GM18507 (cell line): ENCODE measurements around the gene CEBPZ.
"Not testable (repeated sequence)": the region's sequence is repeated elsewhere in the genome, so short reads cannot be mapped to it uniquely, and the experiment has no call there.

ENCODE experiments used
- DNase-seq: peaks from one replicate; pipeline ENCODE4 v3.0.0; 2011; ENCODE audit warnings: low read depth; ENCODE audit not compliant: insufficient read length; ENCODE audit errors: extremely low spot score
- FAIRE-seq: peaks from 2 replicates; lab custom pipeline; 2011; peaks lifted over from hg19 to GRCh38; lab: Jason Lieb, UNC

Gene CEBPZ

GRCh38 chr2:37231241-37232130 is at the start of gene CEBPZ, which contains the start of gene NDUFAF7:
Gene CEBPZ, minus strand, starts transcription at chr2:37231596. Its CDS starts 29 bp downstream, at chr2:37231567.
Gene NDUFAF7, plus strand, starts transcription at chr2:37231658. Its CDS starts 48 bp downstream, at chr2:37231706.
- DNase-seq: peak; percentile 88
- peak; percentile 93 for FAIRE-seq

DNA sequence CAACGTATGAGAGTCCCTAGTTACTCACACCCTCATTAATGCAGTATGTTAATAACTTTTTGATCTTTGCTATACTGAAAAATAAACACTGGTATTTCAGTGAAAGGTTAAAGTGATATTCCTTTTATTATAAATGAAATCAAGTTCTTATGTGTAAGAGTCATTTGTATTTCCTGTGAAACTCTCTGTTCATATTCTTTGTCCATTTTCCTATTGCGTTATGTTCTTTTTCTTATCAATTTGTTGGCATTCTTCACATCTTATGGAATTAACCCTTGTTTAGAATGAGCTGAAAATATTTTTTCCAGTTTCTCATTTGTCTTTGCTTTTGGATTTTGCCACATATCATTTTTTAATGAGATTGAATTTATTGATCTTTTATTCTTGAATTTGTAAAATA is 44.9 kb upstream of the CEBPZ start:
- FAIRE-seq: no peak

DNA sequence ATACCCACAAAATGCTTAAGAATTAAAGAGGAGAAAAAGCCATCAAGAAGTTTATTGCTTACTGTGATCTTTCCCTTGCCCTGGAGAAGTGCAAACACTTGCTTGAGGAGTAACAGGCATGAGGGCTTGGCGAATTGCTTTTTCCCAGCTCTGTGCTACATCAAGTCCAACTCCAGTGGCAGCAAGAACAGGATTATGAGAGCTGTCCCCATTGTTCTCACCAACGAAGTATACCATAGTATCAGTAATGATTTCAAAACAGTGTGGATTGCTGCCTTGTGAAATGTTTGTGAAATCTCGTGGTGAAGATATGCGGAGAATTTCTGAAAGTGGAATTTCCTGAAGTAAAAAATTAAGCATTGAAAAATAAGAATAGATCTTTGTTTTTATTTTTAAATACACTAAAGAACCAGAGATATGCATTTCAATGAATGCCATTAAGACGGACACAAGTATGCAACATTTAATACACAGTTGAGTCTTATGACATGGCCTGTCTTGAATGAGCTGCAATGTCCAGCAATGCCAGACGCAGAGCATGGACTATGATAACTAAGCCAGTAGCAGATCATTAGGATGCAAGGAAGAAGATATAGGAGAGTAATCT is 43.1 kb upstream of the CEBPZ start:
- DNase-seq (no peak), FAIRE-seq (no peak)

More for the DNA sequence above, 44.9 kb upstream of the CEBPZ start:
- no peak for DNase-seq

GRCh38 chr2:37271376-37272067 is 40.1 kb upstream of the CEBPZ start:
- DNase-seq (no peak), FAIRE-seq (no peak)

GRCh38 chr2:37268111-37268510 is 36.7 kb upstream of the CEBPZ start:
- DNase-seq (no peak), FAIRE-seq (no peak)

GRCh38 chr2:37267685-37268084 is 36.3 kb upstream of the CEBPZ start:
- no peak for FAIRE-seq
- DNase-seq: no peak

GRCh38 chr2:37263839-37264238 is 32.4 kb upstream of the CEBPZ start:
- FAIRE-seq (no peak), DNase-seq (no peak)

DNA sequence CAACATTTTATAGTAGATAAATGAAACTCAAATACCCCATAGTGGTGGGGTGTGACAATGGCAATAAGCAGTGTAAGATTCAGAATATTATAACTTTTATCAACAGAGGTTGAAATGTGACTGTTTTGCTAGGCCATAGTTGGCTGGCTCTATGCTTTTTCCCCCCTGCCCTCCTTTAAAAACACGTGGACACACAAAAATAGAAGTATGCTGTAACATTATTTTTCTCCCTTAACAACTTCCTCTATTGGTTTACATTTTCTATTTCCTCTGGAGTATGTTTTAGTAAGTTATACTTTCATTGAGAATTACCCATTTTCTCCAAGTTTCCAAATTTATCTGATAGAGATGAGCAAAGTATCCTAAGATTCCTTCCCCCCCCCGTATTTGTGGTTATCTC is 31.1 kb upstream of the CEBPZ start:
- FAIRE-seq (no peak), DNase-seq (no peak)

GRCh38 chr2:37250869-37251740 is 19.7 kb upstream of the CEBPZ start:
- no peak for FAIRE-seq
- no peak for DNase-seq

DNA sequence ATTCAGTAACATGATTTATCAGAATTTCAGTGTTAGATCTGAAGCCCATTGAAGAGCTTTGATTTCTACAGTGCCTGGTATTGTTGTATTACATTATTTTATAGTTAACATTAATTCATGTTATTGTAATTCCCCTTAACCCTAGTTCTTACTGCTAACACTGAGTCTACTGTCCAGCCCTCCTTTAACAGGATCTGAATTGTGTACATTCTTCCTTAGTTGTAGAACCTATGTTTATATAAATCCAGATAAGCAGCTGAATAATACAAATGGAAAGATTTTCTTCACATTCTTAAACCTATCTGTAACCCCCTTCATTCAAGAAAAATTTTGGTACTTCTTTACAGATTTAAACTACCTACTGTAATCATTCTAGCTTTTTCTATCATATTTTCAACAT is 14.8 kb upstream of the CEBPZ start:
- DNase-seq (no peak), FAIRE-seq (no peak)

- FAIRE-seq: no peak
- no peak for DNase-seq
These were observed 13.4 kb upstream of the CEBPZ start for GRCh38 chr2:37244755-37245154.

GRCh38 chr2:37244017-37244416 is 12.6 kb upstream of the CEBPZ start:
- peak; percentile 75 for FAIRE-seq
- DNase-seq: no peak

- no peak for FAIRE-seq
- no peak for DNase-seq
These were observed 12.0 kb upstream of the CEBPZ start for GRCh38 chr2:37243435-37243834.

- no peak for DNase-seq
- no peak for FAIRE-seq
These were observed 936 bp upstream of the CEBPZ start for GRCh38 chr2:37232131-37232933.

DNA sequence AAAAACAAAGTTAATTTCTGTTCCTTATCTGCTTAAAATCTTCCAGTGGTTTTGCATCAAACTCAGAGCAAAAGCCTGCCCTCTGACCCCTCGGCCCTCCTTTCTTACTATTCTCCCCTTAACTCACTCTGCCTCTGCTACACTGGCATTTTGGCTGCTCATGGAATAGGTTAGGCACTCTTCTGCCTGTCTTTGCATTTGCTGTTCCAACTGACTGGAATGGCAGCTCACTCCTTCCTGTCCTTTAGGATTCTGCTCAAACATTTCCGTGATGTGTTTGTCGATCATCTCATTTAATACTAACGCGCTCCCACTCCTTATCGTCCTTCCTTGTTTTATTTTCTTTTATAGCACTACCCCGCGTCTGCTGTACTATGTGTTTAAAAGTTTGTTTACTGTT is 815 bp downstream of the CEBPZ start:
- no peak for DNase-seq

GRCh38 chr2:37228788-37229187 is 2.6 kb downstream of the CEBPZ start:
- DNase-seq: no peak
- no peak for FAIRE-seq

More for the DNA sequence above, 815 bp downstream of the CEBPZ start:
- no peak for FAIRE-seq

DNA sequence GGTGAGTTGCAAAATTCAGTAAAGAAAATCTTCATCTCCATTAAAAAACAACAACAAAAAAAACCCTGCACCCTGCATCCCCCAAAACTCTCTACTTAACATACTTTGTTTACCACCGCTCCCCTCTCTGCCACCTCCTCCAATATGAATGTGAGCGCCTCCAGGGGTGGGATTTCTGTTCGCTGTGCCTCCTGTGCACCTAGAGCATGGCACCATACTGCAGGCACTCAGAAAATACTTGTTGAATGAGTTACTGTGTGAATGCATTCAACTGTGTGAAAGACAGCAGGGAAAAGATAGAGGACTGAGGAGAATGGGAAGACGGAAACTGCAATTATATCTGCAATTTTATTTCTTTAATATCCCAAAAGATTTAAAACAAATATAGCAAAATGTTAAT is 4.5 kb downstream of the CEBPZ start:
- FAIRE-seq (no peak), DNase-seq (no peak)

GRCh38 chr2:37225129-37225528 is 6.3 kb downstream of the CEBPZ start:
- not testable (repeated sequence) for DNase-seq, FAIRE-seq

DNA sequence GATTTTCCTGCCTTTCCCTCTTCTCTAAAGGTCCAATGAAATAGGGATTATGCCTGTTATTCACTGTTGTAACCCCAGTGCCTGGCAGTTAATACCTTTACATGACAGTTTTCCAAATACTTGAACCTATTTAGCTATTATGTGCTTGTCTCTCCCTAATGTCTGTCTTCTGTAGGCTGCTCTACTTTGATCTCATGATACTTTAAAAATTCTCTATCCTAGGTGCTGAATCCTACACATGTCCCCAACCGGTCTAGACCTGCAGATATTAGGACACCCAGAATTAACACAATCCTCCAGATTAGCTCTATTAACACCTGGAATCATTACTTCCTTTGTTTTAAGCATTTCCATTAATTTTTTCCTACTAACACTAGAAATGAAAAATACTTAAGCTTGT is 7.3 kb downstream of the CEBPZ start:
- DNase-seq (no peak), FAIRE-seq (no peak)
